ENCODE data around the gene DPP8.

GRCh38 chr15:65470866-65471265 lies 46.6 kb downstream of the DPP8 start:
- TF ChIP-seq POLR2A (IDR thresholded peaks at IDR 0.05; ENCODE audit: low read depth, low read length) (no peak), POLR2AphosphoS5 (IDR thresholded peaks at IDR 0.05; ENCODE audit: low read depth, low read length) (no peak)
